BLaER1 (cell line): ENCODE measurements around the gene MATR3.
A peak's percentile ranks its signal among the peaks of the same experiment; 100 is the strongest.
"Not testable (repeated sequence)": the region's sequence is repeated elsewhere in the genome, so short reads cannot be mapped to it uniquely, and the experiment has no call there.

Experiments used
- H3K27ac ChIP-seq: shearing (Covaris generic); formaldehyde crosslinking; 2 replicates; pipeline ENCODE4 v1.8.1; 2022
- H3K27me3 ChIP-seq: shearing (Covaris generic); formaldehyde crosslinking; 2 replicates; pipeline ENCODE4 v1.8.1; 2022
- H3K36me3 ChIP-seq: shearing (Covaris generic); formaldehyde crosslinking; 2 replicates; pipeline ENCODE4 v1.8.1; 2022
- H3K4me1 ChIP-seq: shearing (Covaris generic); formaldehyde crosslinking; 2 replicates; pipeline ENCODE4 v1.8.1; 2022
- H3K4me2 ChIP-seq: shearing (Covaris generic); formaldehyde crosslinking; 2 replicates; pipeline ENCODE4 v1.8.1; 2022
- H3K4me3 ChIP-seq: shearing (Covaris generic); formaldehyde crosslinking; 2 replicates; pipeline ENCODE4 v1.8.1; 2022
- H3K9ac ChIP-seq: shearing (Covaris generic); formaldehyde crosslinking; 2 replicates; pipeline ENCODE4 v1.8.1; 2022
- H3K9me3 ChIP-seq: shearing (Covaris generic); formaldehyde crosslinking; 2 replicates; pipeline ENCODE4 v1.8.1; 2022
- H4K20me1 ChIP-seq: shearing (Covaris generic); formaldehyde crosslinking; 2 replicates; pipeline ENCODE4 v1.8.1; 2022
- Cebpa-rat ChIP-seq: shearing (Covaris generic); IDR thresholded peaks from 2 replicates; pipeline ENCODE4 v1.8.1; 2022

The MATR3 gene

DNA sequence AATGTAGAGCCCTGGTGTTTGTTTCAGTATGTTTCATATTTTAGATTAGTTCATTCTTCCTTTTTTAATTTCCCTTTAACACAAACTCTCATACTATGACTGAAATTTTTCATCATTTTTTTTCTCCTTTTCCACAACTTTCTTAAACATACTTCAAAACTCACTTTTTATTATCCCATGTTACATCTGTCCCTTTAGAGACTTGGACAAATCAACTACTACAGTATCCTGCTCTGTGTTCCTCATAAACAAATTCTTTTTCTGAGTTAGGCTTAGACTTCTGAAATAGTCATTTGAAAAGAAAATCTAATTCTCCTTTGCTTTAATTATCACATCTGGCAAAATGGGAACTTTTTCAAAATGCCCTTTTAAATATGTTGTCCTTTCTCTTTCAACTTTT is 15.3 kb downstream of the MATR3 start:
- TF ChIP-seq Cebpa-rat: no peak
- H3K4me1 ChIP-seq: peaks cover 63% of the 10 kb centered on the region
- peak overlapping the region; percentile 35 for H3K4me2 ChIP-seq
- no peaks in the 10 kb centered on the region for H3K27me3 ChIP-seq
- peaks cover 31% of the 10 kb centered on the region for H3K36me3 ChIP-seq
- H3K27ac ChIP-seq: no peak overlapping the region
- no peaks in the 10 kb centered on the region for H3K9me3 ChIP-seq
- no peak overlapping the region for H3K4me3 ChIP-seq
- H4K20me1 ChIP-seq: peaks cover 100% of the 10 kb centered on the region
- H3K9ac ChIP-seq: 0 out of 2 replicates have a peak overlapping the region, but pooled peaks have one; percentile 3

DNA sequence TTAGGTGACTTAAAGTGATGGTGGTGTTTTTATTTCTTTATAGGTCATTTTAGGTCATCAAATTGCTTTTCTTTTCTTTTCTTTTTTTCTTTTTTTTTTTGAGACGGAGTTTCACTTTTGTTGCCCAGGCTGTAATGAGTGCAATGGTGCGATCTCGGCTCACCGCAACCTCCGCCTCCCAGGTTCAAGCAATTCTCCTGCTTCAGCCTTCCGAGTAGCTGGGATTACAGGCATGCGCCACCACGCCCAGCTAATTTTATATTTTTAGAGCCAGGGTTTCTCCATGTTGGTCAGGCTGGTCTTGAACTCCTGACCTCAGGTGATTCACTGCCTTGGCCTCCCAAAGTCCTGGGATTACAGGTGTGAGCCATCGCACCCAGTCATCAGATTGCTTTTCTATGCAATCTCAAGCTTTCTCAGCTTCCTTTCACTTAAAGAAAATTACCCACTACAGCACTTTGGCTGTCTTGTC is 17.2 kb downstream of the MATR3 start:
- Histone ChIP-seq H3K36me3 (peaks cover 49% of the 10 kb centered on the region), H3K4me1 (peaks cover 46% of the 10 kb centered on the region), H4K20me1 (peaks cover 100% of the 10 kb centered on the region)
- H3K27ac ChIP-seq, H3K4me3 ChIP-seq, H3K4me2 ChIP-seq, H3K27me3 ChIP-seq, H3K9me3 ChIP-seq, H3K9ac ChIP-seq: not testable (repeated sequence)

DNA sequence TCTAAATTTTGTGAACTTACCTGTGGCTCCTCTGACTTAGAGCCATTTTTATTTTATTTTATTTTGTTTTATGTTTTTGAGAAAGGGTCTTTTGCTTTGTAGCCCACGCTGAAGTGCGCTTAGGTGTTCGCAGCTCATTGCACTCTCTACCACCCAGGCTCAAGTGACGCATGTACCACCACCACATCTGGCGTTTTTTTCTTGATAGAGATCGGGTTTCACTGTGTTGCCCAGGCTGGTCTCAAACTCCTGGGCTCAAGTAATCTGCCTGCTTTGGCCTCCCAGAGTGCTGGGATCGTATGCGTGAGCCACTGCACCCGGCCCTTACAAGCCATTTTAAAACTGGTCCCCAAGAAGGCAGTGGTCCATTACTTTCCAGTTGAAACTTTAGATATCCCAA is 18.5 kb downstream of the MATR3 start:
- H3K27ac ChIP-seq: no peak overlapping the region
- H3K4me2 ChIP-seq: 0 out of 2 replicates have a peak overlapping the region, but pooled peaks have one; percentile 8
- H3K9ac ChIP-seq: no peak overlapping the region
- H3K4me1 ChIP-seq: peaks cover 40% of the 10 kb centered on the region
- no peaks in the 10 kb centered on the region for H3K9me3 ChIP-seq
- no peak overlapping the region for H3K4me3 ChIP-seq
- TF ChIP-seq Cebpa-rat: no peak
- H3K27me3 ChIP-seq: no peaks in the 10 kb centered on the region
- H3K36me3 ChIP-seq: peaks cover 62% of the 10 kb centered on the region
- H4K20me1 ChIP-seq: peaks cover 100% of the 10 kb centered on the region

DNA sequence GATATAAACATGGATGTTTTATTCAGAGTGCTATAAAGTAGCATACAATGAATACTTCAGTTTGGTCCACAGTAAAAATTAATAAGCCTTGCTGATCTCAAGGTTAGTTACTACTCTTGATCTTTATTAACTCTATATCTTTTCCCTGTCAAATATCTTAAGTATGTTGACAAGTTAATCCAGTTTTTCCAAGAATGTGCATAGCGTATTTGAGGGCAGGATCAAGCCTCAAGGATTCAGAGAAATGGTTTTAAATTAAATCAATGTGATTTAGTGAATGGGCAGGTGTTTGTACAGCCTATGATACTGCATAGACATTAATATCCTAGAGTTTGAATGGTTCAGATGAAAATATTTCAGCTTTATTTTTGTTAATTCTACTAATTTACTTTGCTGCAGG is 20.7 kb downstream of the MATR3 start:
- H3K4me1 ChIP-seq: peaks cover 19% of the 10 kb centered on the region
- H3K4me2 ChIP-seq: no peak overlapping the region
- H3K9me3 ChIP-seq: no peaks in the 10 kb centered on the region
- no peak for TF ChIP-seq Cebpa-rat
- peaks cover 100% of the 10 kb centered on the region for H4K20me1 ChIP-seq
- no peak overlapping the region for H3K9ac ChIP-seq
- H3K4me3 ChIP-seq: no peak overlapping the region
- no peak overlapping the region for H3K27ac ChIP-seq
- no peaks in the 10 kb centered on the region for H3K27me3 ChIP-seq
- peaks cover 73% of the 10 kb centered on the region for H3K36me3 ChIP-seq

DNA sequence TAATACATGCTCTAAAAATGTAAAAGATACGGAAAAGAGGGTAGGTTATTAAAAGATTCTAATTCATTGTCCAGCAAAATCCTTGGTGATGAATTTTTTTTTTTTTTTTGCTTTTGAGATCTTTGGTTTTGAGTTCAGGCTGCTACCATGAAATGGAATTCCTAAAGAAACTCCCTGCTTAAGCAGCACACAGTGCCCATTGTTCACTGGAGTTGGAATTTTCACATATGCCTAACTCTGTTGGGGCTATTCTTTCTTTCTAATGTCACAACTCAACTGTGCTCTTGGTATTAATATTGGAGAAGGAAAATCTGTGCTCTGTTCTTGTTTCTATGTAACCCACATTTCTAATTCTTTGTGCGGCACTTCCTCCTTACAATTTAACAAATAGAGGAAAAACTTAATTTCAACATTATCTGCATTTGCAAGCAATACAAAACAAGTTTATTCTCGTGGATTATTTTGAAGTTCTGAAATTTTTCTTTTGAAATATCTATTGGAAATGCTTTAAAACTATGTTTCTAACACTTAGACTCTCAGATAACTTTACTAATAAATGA is 21.6 kb downstream of the MATR3 start:
- Histone ChIP-seq H3K36me3 (peaks cover 82% of the 10 kb centered on the region), H3K9me3 (no peaks in the 10 kb centered on the region), H3K27me3 (no peaks in the 10 kb centered on the region), H3K4me2 (no peak overlapping the region), H3K27ac (no peak overlapping the region), H3K4me3 (no peak overlapping the region), H4K20me1 (peaks cover 100% of the 10 kb centered on the region), H3K4me1 (peaks cover 11% of the 10 kb centered on the region; the same call in 1 of the 2 replicates), H3K9ac (no peak overlapping the region)
- TF ChIP-seq Cebpa-rat: no peak

DNA sequence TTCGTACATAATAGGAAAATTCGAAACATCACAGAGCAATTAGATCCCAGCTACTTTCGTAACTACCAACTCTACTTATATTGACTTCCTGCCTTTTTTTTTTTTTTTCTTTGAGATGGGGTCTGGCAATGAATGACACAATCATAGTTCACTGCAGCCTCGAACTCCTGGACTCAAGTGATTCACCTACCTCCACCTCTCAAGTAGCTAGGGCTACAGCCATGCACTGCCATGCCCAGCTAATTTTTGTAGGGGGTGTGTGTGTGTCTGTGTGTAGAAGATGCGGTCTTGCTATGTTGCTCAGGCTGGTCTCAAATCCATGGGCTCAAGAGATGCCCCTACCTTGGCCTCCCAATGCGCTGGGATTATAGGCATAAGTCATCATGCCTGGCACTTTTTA is 42.3 kb downstream of the MATR3 start:
- H3K9me3 ChIP-seq: no peaks in the 10 kb centered on the region

DNA sequence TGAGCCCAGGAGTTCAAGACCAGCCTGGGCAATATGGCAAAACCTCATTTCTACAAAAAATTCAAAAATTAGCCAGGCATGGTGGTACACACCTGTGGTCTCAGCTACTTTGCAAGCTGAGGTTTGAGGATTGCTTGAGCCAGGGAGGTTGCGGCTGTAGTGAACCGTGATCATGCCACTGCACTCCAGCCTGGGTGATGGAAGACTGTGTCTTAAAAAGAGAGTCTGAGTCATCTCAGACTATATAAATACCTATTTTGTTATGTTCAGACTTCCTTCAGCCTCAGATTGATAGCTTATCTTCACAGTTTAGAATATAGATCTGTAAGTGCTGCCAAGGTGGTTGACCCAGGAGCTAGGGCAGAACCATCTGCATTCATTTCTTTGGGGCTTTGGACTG is 46.5 kb downstream of the MATR3 start:
- H3K4me3 ChIP-seq: no peak overlapping the region
- H3K36me3 ChIP-seq: peaks cover 12% of the 10 kb centered on the region
- H4K20me1 ChIP-seq: peaks cover 57% of the 10 kb centered on the region
- H3K9ac ChIP-seq: no peak overlapping the region
- H3K4me2 ChIP-seq: 0 out of 2 replicates have a peak overlapping the region, but pooled peaks have one; percentile 90
- no peaks in the 10 kb centered on the region for H3K9me3 ChIP-seq
- peaks cover 38% of the 10 kb centered on the region for H3K4me1 ChIP-seq
- H3K27me3 ChIP-seq: no peaks in the 10 kb centered on the region
- H3K27ac ChIP-seq: peak overlapping the region; percentile 28; the same call in 1 of the 2 replicates
- no peak for TF ChIP-seq Cebpa-rat

More for the DNA sequence above, 42.3 kb downstream of the MATR3 start:
- Histone ChIP-seq H3K9ac (no peak overlapping the region), H3K4me3 (no peak overlapping the region), H3K4me2 (no peak overlapping the region), H3K27ac (no peak overlapping the region), H3K27me3 (no peaks in the 10 kb centered on the region), H4K20me1 (peaks cover 71% of the 10 kb centered on the region), H3K4me1 (peaks cover 13% of the 10 kb centered on the region), H3K36me3 (peaks cover 41% of the 10 kb centered on the region)
- no peak for TF ChIP-seq Cebpa-rat

DNA sequence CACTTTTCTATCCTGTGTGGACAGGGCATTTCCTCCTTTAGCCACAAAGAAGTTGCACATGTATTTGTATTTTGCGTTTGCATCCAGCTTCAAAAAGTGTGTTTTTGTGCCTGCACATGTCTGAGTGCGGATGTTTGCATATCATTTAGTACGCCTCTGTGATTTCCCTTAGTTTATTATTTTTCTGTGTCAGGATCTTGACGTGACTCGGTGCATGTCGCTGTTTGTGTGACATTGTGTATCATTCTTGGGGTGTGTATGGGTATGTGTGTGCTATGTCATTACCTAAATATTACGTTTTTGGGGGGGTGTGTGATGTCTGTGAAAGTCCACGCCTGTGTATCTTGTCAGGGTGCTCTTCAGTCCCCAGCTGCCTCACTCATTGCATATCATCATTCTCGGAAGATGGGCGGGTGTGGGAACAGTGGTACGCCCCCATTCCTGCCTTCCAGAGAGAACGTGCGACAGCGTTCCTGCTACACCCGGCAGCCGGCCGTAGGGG is 47.7 kb downstream of the MATR3 start:
- TF ChIP-seq Cebpa-rat: no peak
- no peaks in the 10 kb centered on the region for H3K27me3 ChIP-seq
- peaks cover 24% of the 10 kb centered on the region for H3K36me3 ChIP-seq
- no peak overlapping the region for H3K27ac ChIP-seq
- H3K4me1 ChIP-seq: peaks cover 50% of the 10 kb centered on the region
- H3K4me3 ChIP-seq: peak overlapping the region; percentile 77
- H3K4me2 ChIP-seq: peak overlapping the region; percentile 90
- H3K9me3 ChIP-seq: no peaks in the 10 kb centered on the region
- peaks cover 57% of the 10 kb centered on the region for H4K20me1 ChIP-seq
- peak overlapping the region; percentile 98 for H3K9ac ChIP-seq

DNA sequence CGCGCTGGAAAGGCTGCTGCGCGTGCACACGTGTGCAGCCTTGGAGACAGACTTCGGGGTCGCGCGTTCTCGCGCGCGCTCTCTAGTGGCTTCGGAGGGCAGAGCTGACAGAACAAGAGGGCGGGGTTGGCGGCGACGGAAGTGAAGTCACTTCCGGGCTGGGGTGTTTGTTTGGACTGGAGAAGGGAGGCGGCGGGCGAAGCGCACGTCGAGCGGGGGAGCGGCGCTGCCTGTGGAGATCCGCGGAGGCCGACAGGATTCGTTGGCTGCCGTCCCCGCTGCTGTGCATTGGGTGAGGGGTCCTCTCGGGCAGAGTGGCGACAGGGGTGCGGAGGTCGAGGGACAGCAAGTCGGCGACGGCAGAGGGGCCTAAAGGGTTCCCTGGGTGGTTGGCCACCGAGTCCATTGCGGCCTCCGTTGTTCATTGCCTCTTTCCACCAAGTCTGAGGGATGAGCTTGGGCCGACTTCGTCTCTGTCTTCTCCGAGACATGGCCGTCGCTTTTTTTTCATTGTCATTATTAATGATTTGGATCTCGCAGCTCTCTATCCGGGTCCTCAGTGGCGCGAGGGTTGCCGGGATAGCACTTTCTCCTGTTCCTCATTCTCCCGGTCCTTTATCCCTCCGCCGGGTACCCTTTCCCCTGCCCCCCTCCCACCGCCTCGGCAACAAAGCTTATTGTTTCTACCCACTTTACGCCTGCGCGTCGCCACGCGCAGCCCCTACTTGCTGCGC is 48.3 kb downstream of the MATR3 start, which contains the start of gene PAIP2:
Gene PAIP2, plus strand, starts transcription at position 166 of the 734 bp plus-strand sequence. CDS start 21,931 bp downstream, outside the sequence.
- Histone ChIP-seq H4K20me1 (peaks cover 59% of the 10 kb centered on the region), H3K27ac (peak within 1 kb of the TSS; percentile 98), H3K27me3 (no peaks in the 10 kb centered on the region), H3K4me1 (peaks cover 56% of the 10 kb centered on the region), H3K36me3 (peaks cover 30% of the 10 kb centered on the region), H3K9ac (peak within 1 kb of the TSS; percentile 98), H3K4me3 (peak within 1 kb of the TSS; percentile 77), H3K9me3 (no peaks in the 10 kb centered on the region), H3K4me2 (peak within 1 kb of the TSS; percentile 90)
- TF ChIP-seq Cebpa-rat: no peak

DNA sequence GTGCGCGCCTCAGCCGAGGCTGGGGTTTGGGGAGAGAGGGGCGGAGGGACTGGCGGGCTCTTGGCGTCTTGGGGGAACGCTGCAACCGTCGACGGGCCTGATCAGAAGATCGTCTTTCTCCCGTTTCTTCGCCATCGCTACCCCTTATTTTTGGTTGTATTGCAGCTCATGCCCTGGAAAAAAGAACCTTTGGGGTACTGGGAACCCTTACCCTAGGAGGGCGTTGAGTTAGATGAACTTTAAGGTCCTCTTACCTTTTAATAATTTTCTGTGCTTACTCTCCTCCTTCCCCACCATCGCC is 48.8 kb downstream of the MATR3 start:
- TF ChIP-seq Cebpa-rat: no peak
- H3K9ac ChIP-seq: peak overlapping the region; percentile 98
- peaks cover 64% of the 10 kb centered on the region for H4K20me1 ChIP-seq
- no peaks in the 10 kb centered on the region for H3K9me3 ChIP-seq
- H3K36me3 ChIP-seq: peaks cover 35% of the 10 kb centered on the region
- peak overlapping the region; percentile 77 for H3K4me3 ChIP-seq
- H3K27ac ChIP-seq: peak overlapping the region; percentile 98
- no peaks in the 10 kb centered on the region for H3K27me3 ChIP-seq
- peak overlapping the region; percentile 90 for H3K4me2 ChIP-seq
- peaks cover 62% of the 10 kb centered on the region for H3K4me1 ChIP-seq
